Parathyroid adenoma (tissue), 2 donors: ENCODE data around the gene ZSCAN4.

ENCODE experiments used
- H2AFZ ChIP-seq: fragments of 300-600 bp; sonication (generic); one replicate; pipeline ENCODE4 v1.7.0; 2017; ENCODE audit warnings: antibody characterized with exemption, mild to moderate bottlenecking
- H3K27ac ChIP-seq: fragments of 300-600 bp; sonication (generic); one replicate; pipeline ENCODE4 v1.7.0; 2017
- H3K27me3 ChIP-seq: fragments of 300-600 bp; sonication (generic); one replicate; pipeline ENCODE4 v1.7.0; 2017; ENCODE audit warnings: low read length; ENCODE audit not compliant: control insufficient read depth, insufficient read depth
- H3K36me3 ChIP-seq: fragments of 300-600 bp; sonication (generic); one replicate; pipeline ENCODE4 v1.7.0; 2017; ENCODE audit warnings: low read length; ENCODE audit not compliant: control insufficient read depth, insufficient read depth
- H3K4me1 ChIP-seq: fragments of 300-600 bp; sonication (generic); one replicate; pipeline ENCODE4 v1.7.0; 2017; ENCODE audit warnings: control low read depth
- H3K4me2 ChIP-seq: fragments of 300-600 bp; sonication (generic); one replicate; pipeline ENCODE4 v1.7.0; 2017; ENCODE audit warnings: low read length
- H3K4me3 ChIP-seq: fragments of 300-600 bp; sonication (generic); one replicate; pipeline ENCODE4 v1.7.0; 2017; ENCODE audit warnings: low read depth, low read length
- H3K79me2 ChIP-seq: fragments of 300-600 bp; sonication (generic); one replicate; pipeline ENCODE4 v1.7.0; 2017; ENCODE audit warnings: control low read depth
- H3K9ac ChIP-seq: fragments of 300-600 bp; sonication (generic); one replicate; pipeline ENCODE4 v1.7.0; 2017; ENCODE audit warnings: mild to moderate bottlenecking
- H3K9me3 ChIP-seq: fragments of 300-600 bp; sonication (generic); one replicate; pipeline ENCODE4 v1.7.0; 2017; ENCODE audit warnings: low read length; ENCODE audit not compliant: control insufficient read depth
- TF ChIP-seq, protein P1 (sequence below): fragments of 300-600 bp; sonication (generic); IDR thresholded peaks from one replicate; pipeline ENCODE4 v1.7.0; 2017; ENCODE audit warnings: antibody characterized with exemption, mild to moderate bottlenecking
- donor health status: primary hyperparathyroidism.

The ZSCAN4 gene

DNA sequence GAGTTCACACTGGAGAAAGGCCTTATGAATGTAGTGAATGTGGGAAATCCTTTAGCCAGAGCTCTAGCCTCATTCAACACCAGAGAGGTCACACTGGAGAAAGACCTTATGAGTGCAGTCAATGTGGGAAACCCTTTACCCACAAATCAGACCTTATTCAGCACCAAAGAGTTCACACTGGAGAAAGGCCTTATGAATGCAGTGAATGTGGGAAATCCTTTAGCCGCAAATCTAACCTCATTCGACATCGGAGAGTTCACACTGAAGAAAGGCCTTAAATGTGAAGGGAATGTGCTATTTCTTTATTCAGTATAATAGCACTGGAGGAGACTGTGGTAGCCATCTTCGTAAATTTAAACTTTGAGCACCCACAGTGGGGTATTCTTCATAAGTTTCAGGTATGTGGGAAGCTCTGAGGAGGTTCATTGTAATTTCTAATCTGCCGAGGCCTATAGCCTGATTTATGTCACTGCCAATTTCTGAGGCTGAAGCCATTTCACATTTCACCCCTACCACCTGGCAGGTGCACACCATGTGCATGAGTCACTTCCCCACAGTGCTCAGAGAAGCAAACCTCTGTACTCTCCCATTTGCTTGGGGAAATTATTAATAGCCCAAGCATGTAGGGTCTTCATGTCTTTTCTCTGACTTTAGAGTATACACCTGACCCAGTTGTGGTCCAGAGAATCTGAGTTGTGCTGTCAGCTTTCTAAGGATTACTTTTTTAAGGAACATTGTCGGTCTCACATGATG, 19.5 kb downstream of the ZSCAN4 start:
- Histone ChIP-seq H3K36me3 (no peaks in the 10 kb centered on the region), H3K9me3 (no peaks in the 10 kb centered on the region), H3K79me2 (peaks cover 57% of the 10 kb centered on the region), H3K4me1 (peaks cover 11% of the 10 kb centered on the region), H3K27me3 (no peaks in the 10 kb centered on the region), H3K9ac (no peak overlapping the region), H3K4me3 (no peak overlapping the region), H3K4me2 (no peak overlapping the region), H2AFZ (no peak overlapping the region), H3K27ac (no peak overlapping the region)
- TF ChIP-seq, protein P1, sequence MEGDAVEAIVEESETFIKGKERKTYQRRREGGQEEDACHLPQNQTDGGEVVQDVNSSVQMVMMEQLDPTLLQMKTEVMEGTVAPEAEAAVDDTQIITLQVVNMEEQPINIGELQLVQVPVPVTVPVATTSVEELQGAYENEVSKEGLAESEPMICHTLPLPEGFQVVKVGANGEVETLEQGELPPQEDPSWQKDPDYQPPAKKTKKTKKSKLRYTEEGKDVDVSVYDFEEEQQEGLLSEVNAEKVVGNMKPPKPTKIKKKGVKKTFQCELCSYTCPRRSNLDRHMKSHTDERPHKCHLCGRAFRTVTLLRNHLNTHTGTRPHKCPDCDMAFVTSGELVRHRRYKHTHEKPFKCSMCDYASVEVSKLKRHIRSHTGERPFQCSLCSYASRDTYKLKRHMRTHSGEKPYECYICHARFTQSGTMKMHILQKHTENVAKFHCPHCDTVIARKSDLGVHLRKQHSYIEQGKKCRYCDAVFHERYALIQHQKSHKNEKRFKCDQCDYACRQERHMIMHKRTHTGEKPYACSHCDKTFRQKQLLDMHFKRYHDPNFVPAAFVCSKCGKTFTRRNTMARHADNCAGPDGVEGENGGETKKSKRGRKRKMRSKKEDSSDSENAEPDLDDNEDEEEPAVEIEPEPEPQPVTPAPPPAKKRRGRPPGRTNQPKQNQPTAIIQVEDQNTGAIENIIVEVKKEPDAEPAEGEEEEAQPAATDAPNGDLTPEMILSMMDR: no peak

DNA sequence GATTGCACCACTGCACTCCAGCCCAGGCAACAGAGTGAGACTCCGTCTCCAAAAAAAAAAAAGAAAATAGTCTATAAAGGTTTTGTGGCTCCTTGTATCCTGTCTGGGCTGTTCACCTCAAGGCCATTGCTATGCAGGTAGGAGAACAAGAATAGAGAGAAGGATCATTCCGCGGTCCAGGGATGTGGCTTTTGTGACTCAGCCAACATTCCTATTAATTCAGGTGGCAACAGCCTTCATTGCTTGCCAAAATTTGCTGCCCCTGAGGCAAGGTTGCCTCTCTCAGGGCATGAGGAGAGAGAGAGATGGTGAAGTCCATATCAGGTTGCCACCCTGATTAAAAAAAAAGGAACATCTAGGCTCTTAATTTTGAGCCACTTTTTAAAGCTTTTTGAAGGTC, 21.0 kb downstream of the ZSCAN4 start:
- H2AFZ ChIP-seq: no peak overlapping the region
- TF ChIP-seq, protein P1: no peak
- H3K9me3 ChIP-seq: no peaks in the 10 kb centered on the region
- no peak overlapping the region for H3K4me3 ChIP-seq
- peaks cover 41% of the 10 kb centered on the region for H3K79me2 ChIP-seq
- H3K27ac ChIP-seq: no peak overlapping the region
- no peaks in the 10 kb centered on the region for H3K4me1 ChIP-seq
- no peak overlapping the region for H3K9ac ChIP-seq
- no peak overlapping the region for H3K4me2 ChIP-seq
- H3K36me3 ChIP-seq: no peaks in the 10 kb centered on the region
- no peaks in the 10 kb centered on the region for H3K27me3 ChIP-seq

DNA sequence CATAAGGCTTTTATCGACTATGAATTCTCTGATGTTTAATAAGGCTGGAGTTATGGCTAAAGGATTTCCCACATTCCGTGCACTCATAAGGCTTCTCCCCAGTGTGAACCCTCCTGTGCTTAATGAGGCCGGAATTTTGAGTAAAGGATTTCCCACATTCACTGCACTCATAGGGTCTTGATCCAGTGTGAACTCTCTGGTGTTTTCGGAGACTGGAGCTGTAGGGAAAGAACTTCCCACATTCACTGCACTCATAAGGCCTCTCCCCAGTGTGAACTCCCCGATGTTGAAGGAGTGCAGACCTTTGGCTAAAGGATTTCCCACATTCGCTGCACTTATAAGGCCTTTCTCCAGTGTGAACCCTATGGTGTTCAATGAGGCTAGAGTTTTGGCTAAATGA, 32.9 kb downstream of the ZSCAN4 start:
- H3K36me3 ChIP-seq: no peaks in the 10 kb centered on the region

DNA sequence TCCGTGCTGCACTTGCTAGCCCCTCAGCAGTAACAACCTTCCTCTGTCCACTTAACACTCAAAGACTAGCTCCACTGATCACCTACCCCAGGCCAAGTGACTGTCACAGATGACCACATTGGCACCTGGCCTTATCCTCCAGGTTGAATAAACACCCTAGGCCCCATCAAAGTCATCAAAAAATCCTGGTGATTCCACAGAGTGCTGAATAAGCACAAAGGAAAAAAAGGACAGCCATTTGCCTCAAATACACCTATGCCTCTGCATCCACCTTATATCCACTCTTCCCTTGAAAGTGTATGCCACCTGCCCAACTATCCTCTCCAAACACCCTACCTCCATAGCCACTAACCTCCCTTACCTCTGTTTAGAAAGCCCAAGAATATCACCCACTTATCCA, 37.6 kb downstream of the ZSCAN4 start:
- Histone ChIP-seq H3K27ac (no peak overlapping the region), H3K4me2 (no peak overlapping the region)

More for the DNA sequence above, 32.9 kb downstream of the ZSCAN4 start:
- H3K9ac ChIP-seq: no peak overlapping the region
- no peak overlapping the region for H3K27ac ChIP-seq
- H3K4me1 ChIP-seq: no peaks in the 10 kb centered on the region
- H3K79me2 ChIP-seq: peaks cover 27% of the 10 kb centered on the region
- H3K27me3 ChIP-seq: no peaks in the 10 kb centered on the region
- no peaks in the 10 kb centered on the region for H3K9me3 ChIP-seq
- H3K4me2 ChIP-seq: no peak overlapping the region
- TF ChIP-seq, protein P1: no peak
- H3K4me3 ChIP-seq: no peak overlapping the region
- H2AFZ ChIP-seq: no peak overlapping the region

More for the DNA sequence above, 37.6 kb downstream of the ZSCAN4 start:
- H3K27me3 ChIP-seq: no peaks in the 10 kb centered on the region
- H3K9ac ChIP-seq: no peak overlapping the region
- TF ChIP-seq, protein P1: no peak
- H3K36me3 ChIP-seq: no peaks in the 10 kb centered on the region
- H3K4me3 ChIP-seq: no peak overlapping the region
- peaks cover 5% of the 10 kb centered on the region for H3K4me1 ChIP-seq
- H3K9me3 ChIP-seq: no peaks in the 10 kb centered on the region
- peaks cover 32% of the 10 kb centered on the region for H3K79me2 ChIP-seq
- no peak overlapping the region for H2AFZ ChIP-seq
